DMS114 treated with DMSO at 0.1 percent for 48 hours (cell line): ENCODE data around the gene CD14.
"Not testable (repeated sequence)": the region's sequence is repeated elsewhere in the genome, so short reads cannot be mapped to it uniquely, and the experiment has no call there.

Experiments used
- DNase-seq: peaks from one replicate; lab custom pipeline; 2025; ENCODE audit not compliant: unreplicated experiment; lab: John Stamatoyannopoulos, UW

Gene CD14

GRCh38 chr5:140596321-140596741 lies 36.6 kb downstream of the CD14 start:
- DNase-seq: no peak

- DNase-seq: no peak
Observed at GRCh38 chr5:140595538-140596300, 37.3 kb downstream of the CD14 start.

- no peak for DNase-seq
Observed at GRCh38 chr5:140594169-140594568, 38.8 kb downstream of the CD14 start.

GRCh38 chr5:140593070-140593469 lies 39.9 kb downstream of the CD14 start:
- DNase-seq: not testable (repeated sequence)

- no peak for DNase-seq
Observed at GRCh38 chr5:140591747-140592372, 41.1 kb downstream of the CD14 start.

- DNase-seq: no peak
Observed at GRCh38 chr5:140590861-140591260, 42.1 kb downstream of the CD14 start.

GRCh38 chr5:140588311-140589070 lies 44.5 kb downstream of the CD14 start:
- no peak for DNase-seq

GRCh38 chr5:140587495-140587894 lies 45.5 kb downstream of the CD14 start:
- no peak for DNase-seq
